Karpas-422 (cell line): ENCODE measurements around the gene SPTB. TPM values are rescaled to one million over a fixed set of nuclear protein-coding genes. Genes with fewer than 3 reads are reported as not detected.
A peak's percentile ranks its signal among the peaks of the same experiment; 100 is the strongest.

Source experiments
- DNase-seq: peaks from one replicate; pipeline ENCODE4 v3.0.0-alpha.2; 2015
- H2AFZ ChIP-seq: fragments of 200-600 bp; sonication (generic); 2 replicates; pipeline ENCODE4 v1.6.1; 2014; ENCODE audit warnings: antibody characterized with exemption, low read length, mixed read lengths
- H3K27ac ChIP-seq: fragments of 200-600 bp; sonication (generic); 2 replicates; pipeline ENCODE4 v1.5.1; 2014; ENCODE audit warnings: mild to moderate bottlenecking, low read length, moderate library complexity
- H3K27me3 ChIP-seq: fragments of 200-600 bp; sonication (generic); 2 replicates; pipeline ENCODE4 v1.6.1; 2014; ENCODE audit warnings: low read length, mixed read lengths
- H3K36me3 ChIP-seq: fragments of 200-600 bp; sonication (generic); 2 replicates; pipeline ENCODE4 v1.6.1; 2014; ENCODE audit warnings: low read length, mixed read lengths; ENCODE audit not compliant: insufficient read depth
- H3K4me1 ChIP-seq: fragments of 200-600 bp; sonication (generic); 2 replicates; pipeline ENCODE4 v1.6.1; 2014; ENCODE audit warnings: mild to moderate bottlenecking, low read length, mixed read lengths
- H3K4me2 ChIP-seq: fragments of 200-600 bp; sonication (generic); 2 replicates; pipeline ENCODE4 v1.6.1; 2014; ENCODE audit warnings: low read length, low read depth, mild to moderate bottlenecking; ENCODE audit not compliant: poor library complexity, severe bottlenecking
- H3K4me3 ChIP-seq: fragments of 200-600 bp; sonication (generic); 2 replicates; pipeline ENCODE4 v1.5.1; 2014; ENCODE audit warnings: mild to moderate bottlenecking, antibody characterized with exemption, low read length, mixed read lengths
- H3K79me2 ChIP-seq: fragments of 200-600 bp; sonication (generic); 2 replicates; pipeline ENCODE4 v1.6.1; 2014; ENCODE audit warnings: mild to moderate bottlenecking, low read length, mixed read lengths
- H3K9ac ChIP-seq: fragments of 200-600 bp; sonication (generic); 2 replicates; pipeline ENCODE4 v1.6.0; 2014; ENCODE audit warnings: low read length
- H3K9me2 ChIP-seq: fragments of 200-600 bp; sonication (generic), shearing (Covaris generic); replicated peaks from 2 replicates; pipeline ENCODE4 v1.6.0; 2014; ENCODE audit warnings: mild to moderate bottlenecking, low read length, moderate library complexity; ENCODE audit not compliant: insufficient read depth
- H3K9me3 ChIP-seq: fragments of 300-700, 200-600 bp; sonication (generic); 2 replicates; pipeline ENCODE4 v1.6.1; 2014; ENCODE audit warnings: low read length, mixed read lengths
- H4K20me1 ChIP-seq: fragments of 200-600 bp; sonication (generic); 2 replicates; pipeline ENCODE4 v1.6.1; 2014; ENCODE audit warnings: mild to moderate bottlenecking, antibody characterized with exemption, low read length, low read depth; ENCODE audit not compliant: insufficient read depth
- total RNA-seq: library from RNA; depleted of rRNA; stranded (reverse); fragments of >200 nt; shearing (Covaris generic); gene quantifications from 2 replicates; pipeline ENCODE4 v1.2.3, GENCODE V29; 2014; ENCODE audit warnings: low replicate concordance

The SPTB gene
- total RNA-seq, 1 experiment from 2014 or later, result not detected

DNA sequence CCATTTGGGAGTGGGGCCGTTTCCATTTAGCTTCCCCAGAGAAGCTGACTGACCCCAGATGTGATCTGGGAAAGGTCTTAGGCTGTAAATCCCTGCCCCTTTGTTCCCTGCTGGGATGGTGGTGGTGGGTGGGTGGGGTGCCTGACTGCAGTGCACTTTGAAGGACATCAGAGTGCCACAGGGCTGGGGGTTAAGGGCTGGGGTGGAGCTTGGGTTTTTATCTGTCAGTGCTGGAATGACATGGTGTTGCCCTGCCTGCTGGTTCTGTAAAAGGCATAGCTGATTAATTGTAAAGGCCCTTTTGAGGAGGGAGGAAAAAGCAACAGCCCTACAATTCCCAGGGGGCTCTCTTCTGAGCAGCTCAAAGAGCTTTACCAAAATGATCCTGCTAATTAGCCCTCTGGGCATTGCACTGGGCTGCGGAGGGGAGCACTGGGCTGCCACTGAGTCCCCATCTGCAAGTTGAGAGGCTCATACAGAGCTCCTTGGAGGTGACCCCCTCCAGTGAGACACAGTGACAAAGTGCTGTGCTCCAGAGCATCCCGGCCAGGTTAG is 154.4 kb downstream of the SPTB start:
- H3K9me3 ChIP-seq, result no peaks in the 10 kb centered on the region
- H2AFZ ChIP-seq, result no peak overlapping the region
- no peaks in the 10 kb centered on the region for H3K79me2 ChIP-seq
- H4K20me1 ChIP-seq, result no peaks in the 10 kb centered on the region
- peak; percentile 65 for DNase-seq
- no peaks in the 10 kb centered on the region for H3K9me2 ChIP-seq
- H3K36me3 ChIP-seq, result no peaks in the 10 kb centered on the region
- H3K4me2 ChIP-seq, result no peak overlapping the region
- H3K4me1 ChIP-seq, result peaks cover 17% of the 10 kb centered on the region
- no peak overlapping the region for H3K4me3 ChIP-seq
- H3K27me3 ChIP-seq, result no peaks in the 10 kb centered on the region
- no peak overlapping the region for H3K9ac ChIP-seq
- H3K27ac ChIP-seq, result no peak overlapping the region

- Histone ChIP-seq H3K36me3 (no peaks in the 10 kb centered on the region), H2AFZ (no peak overlapping the region), H3K79me2 (no peaks in the 10 kb centered on the region), H3K9ac (no peak overlapping the region), H3K27ac (no peak overlapping the region), H3K9me3 (no peaks in the 10 kb centered on the region), H3K4me2 (no peak overlapping the region), H3K4me1 (peaks cover 17% of the 10 kb centered on the region), H3K9me2 (no peaks in the 10 kb centered on the region), H4K20me1 (no peaks in the 10 kb centered on the region), H3K27me3 (no peaks in the 10 kb centered on the region), H3K4me3 (no peak overlapping the region)
- DNase-seq, result no peak
Observed at GRCh38 chr14:64724578-64724930, 155.2 kb downstream of the SPTB start.

- peaks cover 17% of the 10 kb centered on the region for H3K4me1 ChIP-seq
- no peaks in the 10 kb centered on the region for H4K20me1 ChIP-seq
- no peak overlapping the region for H3K4me2 ChIP-seq
- no peaks in the 10 kb centered on the region for H3K36me3 ChIP-seq
- no peaks in the 10 kb centered on the region for H3K9me3 ChIP-seq
- no peaks in the 10 kb centered on the region for H3K27me3 ChIP-seq
- no peak overlapping the region for H3K27ac ChIP-seq
- H3K79me2 ChIP-seq, result no peaks in the 10 kb centered on the region
- H2AFZ ChIP-seq, result no peak overlapping the region
- H3K4me3 ChIP-seq, result no peak overlapping the region
- no peaks in the 10 kb centered on the region for H3K9me2 ChIP-seq
- DNase-seq, result no peak
- H3K9ac ChIP-seq, result no peak overlapping the region
Observed at GRCh38 chr14:64723691-64724577, 155.8 kb downstream of the SPTB start.

DNA sequence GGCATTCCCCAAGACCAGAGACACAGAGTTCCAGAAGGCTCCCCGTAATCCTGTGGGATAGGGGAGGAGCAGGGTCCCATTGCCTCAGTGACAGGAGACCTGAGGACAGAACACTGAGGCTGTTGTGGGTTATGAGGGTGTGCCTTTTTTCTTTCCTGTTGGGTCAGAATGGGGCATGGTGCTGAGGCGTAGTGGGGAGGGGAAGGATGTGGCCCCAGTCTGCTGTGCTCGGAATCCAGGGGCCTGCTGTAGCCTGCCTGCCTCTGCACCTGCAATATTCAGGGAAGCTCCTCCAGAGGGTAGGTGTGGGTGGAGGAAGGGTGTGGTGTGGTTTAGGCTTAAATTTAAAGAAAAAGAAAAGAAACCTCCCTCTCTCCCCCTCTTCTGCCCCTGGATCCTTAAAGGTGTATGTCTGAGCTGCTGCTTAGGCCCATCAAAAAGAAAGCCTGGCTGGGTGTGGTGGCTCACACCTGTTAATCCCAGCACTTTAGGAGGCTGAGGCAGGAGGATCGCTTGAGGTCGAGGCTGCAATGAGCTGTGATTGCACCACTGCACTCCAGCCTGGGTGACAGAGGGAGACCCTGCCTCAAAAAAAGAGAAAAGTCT is 156.8 kb downstream of the SPTB start:
- no peak overlapping the region for H3K4me3 ChIP-seq
- DNase-seq, result no peak

DNA sequence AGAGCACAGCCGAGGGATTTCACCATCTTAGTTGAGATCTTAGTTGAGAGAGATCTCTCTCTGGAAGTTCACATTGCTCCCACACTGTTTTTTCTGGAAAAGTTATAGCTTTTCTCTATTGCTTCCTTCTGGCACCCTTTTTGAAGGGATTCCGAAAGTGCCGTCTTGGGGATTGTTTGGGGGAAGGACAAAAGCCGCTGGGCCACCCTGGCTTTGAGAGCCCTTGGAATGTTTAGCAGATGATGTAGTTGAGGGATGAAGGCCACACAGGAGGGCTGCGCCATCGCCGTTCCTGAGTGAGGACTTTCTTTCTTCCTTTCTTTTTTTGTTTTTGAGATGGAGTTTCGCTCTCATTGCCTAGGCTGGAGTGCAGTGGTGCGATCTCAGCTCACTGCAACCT is 157.8 kb downstream of the SPTB start:
- Histone ChIP-seq H3K9me3 (no peaks in the 10 kb centered on the region), H3K27me3 (no peaks in the 10 kb centered on the region), H2AFZ (no peak overlapping the region), H4K20me1 (no peaks in the 10 kb centered on the region), H3K9me2 (no peaks in the 10 kb centered on the region), H3K79me2 (no peaks in the 10 kb centered on the region), H3K9ac (no peak overlapping the region), H3K36me3 (no peaks in the 10 kb centered on the region), H3K27ac (no peak overlapping the region), H3K4me1 (peaks cover 17% of the 10 kb centered on the region), H3K4me2 (no peak overlapping the region), H3K4me3 (no peak overlapping the region)
- no peak for DNase-seq

More for the DNA sequence above, 156.8 kb downstream of the SPTB start:
- Histone ChIP-seq H3K9me3 (no peaks in the 10 kb centered on the region), H3K4me2 (no peak overlapping the region), H3K36me3 (no peaks in the 10 kb centered on the region), H3K9ac (no peak overlapping the region), H4K20me1 (no peaks in the 10 kb centered on the region), H3K79me2 (no peaks in the 10 kb centered on the region), H3K9me2 (no peaks in the 10 kb centered on the region), H3K27ac (no peak overlapping the region), H2AFZ (no peak overlapping the region), H3K4me1 (peaks cover 17% of the 10 kb centered on the region), H3K27me3 (no peaks in the 10 kb centered on the region)

- Histone ChIP-seq H3K4me1 (peaks cover 14% of the 10 kb centered on the region), H3K36me3 (no peaks in the 10 kb centered on the region), H3K27ac (no peak overlapping the region), H3K4me3 (no peak overlapping the region), H3K9ac (no peak overlapping the region), H3K9me3 (no peaks in the 10 kb centered on the region), H2AFZ (no peak overlapping the region; the same call in 1 of the 2 replicates), H3K79me2 (no peaks in the 10 kb centered on the region), H4K20me1 (no peaks in the 10 kb centered on the region), H3K27me3 (no peaks in the 10 kb centered on the region), H3K9me2 (no peaks in the 10 kb centered on the region), H3K4me2 (no peak overlapping the region)
- DNase-seq, result no peak
Observed at GRCh38 chr14:64721391-64721791, 158.3 kb downstream of the SPTB start.

GRCh38 chr14:64720131-64720576 is 159.6 kb downstream of the SPTB start:
- Histone ChIP-seq H3K27ac (no peak overlapping the region), H3K79me2 (no peaks in the 10 kb centered on the region), H3K27me3 (no peaks in the 10 kb centered on the region), H3K9me2 (no peaks in the 10 kb centered on the region), H3K9ac (no peak overlapping the region), H4K20me1 (no peaks in the 10 kb centered on the region), H2AFZ (no peak overlapping the region), H3K4me1 (peaks cover 2% of the 10 kb centered on the region), H3K36me3 (no peaks in the 10 kb centered on the region), H3K4me3 (no peak overlapping the region), H3K4me2 (no peak overlapping the region), H3K9me3 (no peaks in the 10 kb centered on the region)
- DNase-seq, result no peak

- Histone ChIP-seq H3K36me3 (no peaks in the 10 kb centered on the region), H4K20me1 (no peaks in the 10 kb centered on the region), H3K9me3 (no peaks in the 10 kb centered on the region), H3K79me2 (no peaks in the 10 kb centered on the region), H3K27me3 (no peaks in the 10 kb centered on the region), H3K4me2 (no peak overlapping the region), H3K4me3 (no peak overlapping the region), H3K27ac (no peak overlapping the region), H3K4me1 (no peaks in the 10 kb centered on the region), H3K9ac (no peak overlapping the region), H2AFZ (no peak overlapping the region), H3K9me2 (no peaks in the 10 kb centered on the region)
- DNase-seq, result no peak
Observed at GRCh38 chr14:64719601-64720000, 160.1 kb downstream of the SPTB start.
